GM18505 (cell line): ENCODE results near the gene GNPTG.

Experiments
- ATAC-seq: cut with Tn5 transposase; IDR thresholded peaks from one replicate; pipeline ENCODE4 v1.9.1; 2021; ENCODE audit not compliant: unreplicated experiment
- POLR2A ChIP-seq: IDR thresholded peaks from 4 replicates; pipeline ENCODE4 v1.6.1; 2011; ENCODE audit warnings: borderline replicate concordance; ENCODE audit not compliant: insufficient read depth, insufficient read length; ENCODE audit errors: extremely low read depth

The GNPTG gene

DNA sequence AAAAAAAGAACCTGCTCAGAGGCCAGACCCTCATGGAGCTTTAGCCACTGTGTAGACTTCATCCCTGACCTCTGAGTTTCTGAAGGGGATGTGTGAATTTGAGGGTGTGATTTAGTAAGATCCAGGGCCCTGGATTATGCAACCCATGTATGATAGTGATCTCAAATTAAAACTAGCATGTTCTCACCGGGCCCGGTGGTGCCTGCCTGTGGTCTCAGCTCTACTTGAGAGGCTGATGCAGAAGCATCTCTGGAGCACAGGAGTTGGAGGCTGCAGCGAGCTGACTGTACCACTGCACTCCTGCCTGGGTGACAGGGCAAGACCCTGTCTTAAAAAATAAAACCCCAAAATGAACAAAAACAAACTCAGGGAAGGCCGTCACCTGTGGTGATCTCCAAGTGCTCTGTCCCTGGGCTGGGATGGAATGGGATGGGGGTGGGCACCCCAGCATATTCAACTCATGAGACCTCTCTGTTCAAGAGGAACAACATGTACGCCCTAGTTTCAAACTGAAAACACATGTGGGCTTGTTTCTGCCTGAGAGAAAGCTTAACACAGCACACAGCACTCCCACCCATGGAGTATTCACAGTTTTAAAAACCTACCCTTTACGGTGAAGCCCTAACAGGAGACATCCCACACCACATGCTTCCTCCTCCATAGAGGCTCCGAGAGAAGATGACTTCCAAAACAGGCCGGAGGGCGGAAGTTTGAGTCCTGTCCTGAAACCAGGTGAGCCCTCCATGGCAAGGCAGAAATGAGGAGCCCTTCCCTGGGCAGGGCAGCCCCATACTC lies 30.1 kb downstream of the GNPTG start:
- no peak for TF ChIP-seq POLR2A
- ATAC-seq, result no peak

- no peak for ATAC-seq
- TF ChIP-seq POLR2A, result no peak
Measured at GRCh38 chr16:1383556-1383955, 31.8 kb downstream of the GNPTG start.

DNA sequence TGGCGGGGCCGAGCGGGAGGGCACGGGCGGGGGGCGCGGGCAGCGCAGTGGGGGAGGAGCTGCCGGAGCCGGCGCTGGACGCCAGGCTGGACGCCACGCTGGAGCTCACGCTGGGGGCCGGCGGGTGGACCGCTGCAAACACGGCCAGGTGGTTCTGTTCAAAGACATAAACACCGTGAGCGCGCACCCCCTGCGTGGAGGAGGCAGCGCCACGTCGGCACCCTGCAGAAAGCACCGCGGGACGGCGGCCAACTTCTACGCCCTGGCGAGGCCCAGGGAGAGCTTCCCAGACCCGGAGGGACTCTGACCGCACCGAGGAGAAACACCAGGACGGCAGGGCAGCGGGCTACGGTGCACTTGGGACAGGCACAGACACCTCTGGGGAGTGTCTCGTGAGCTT lies 33.5 kb downstream of the GNPTG start:
- no peak for TF ChIP-seq POLR2A
- ATAC-seq, result no peak

GRCh38 chr16:1387331-1387730 lies 35.6 kb downstream of the GNPTG start:
- no peak for ATAC-seq
- TF ChIP-seq POLR2A, result no peak

DNA sequence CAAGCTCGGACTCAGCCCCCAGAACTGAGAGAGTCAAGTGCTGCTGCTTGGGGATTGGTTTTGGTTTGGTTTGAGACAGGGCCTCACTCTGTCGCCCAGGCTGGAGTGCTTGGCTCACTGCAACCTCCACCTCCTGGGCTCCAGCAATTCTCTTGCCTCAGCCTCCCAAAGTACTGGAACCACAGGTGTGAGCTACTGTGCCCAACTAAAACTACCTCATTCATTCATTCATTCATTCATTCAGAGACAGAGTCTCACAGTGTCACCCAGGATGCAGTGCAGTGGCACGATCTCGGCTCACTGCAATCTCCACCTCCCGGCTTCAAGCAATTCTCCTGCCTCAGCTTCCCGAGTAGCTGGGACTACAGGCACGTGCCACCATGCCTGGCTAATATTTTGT lies 38.0 kb downstream of the GNPTG start:
- no peak for TF ChIP-seq POLR2A
- no peak for ATAC-seq

- no peak for ATAC-seq
- TF ChIP-seq POLR2A, result no peak
Measured at GRCh38 chr16:1390239-1390779, 38.6 kb downstream of the GNPTG start.

DNA sequence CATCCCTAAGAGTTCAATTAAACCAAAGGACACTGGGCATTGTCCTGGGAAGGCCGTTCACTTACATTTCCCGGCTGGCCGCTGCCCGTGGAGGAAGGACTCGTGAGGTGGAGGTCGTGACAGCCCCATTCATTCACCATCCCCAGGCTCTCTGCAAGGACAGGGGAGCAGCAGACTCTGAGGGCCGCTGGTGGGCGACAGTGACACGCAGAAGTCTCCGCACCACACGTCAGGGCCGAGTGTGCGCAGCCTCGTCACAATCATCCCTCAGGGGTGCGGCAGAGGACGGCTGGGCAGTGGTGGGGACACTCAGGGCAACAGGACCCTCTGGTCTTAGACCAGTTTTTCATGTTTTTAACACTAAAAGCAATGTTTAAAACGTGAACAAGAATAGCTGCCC lies 41.1 kb downstream of the GNPTG start:
- TF ChIP-seq POLR2A, result no peak
- no peak for ATAC-seq

- ATAC-seq, result no peak
- TF ChIP-seq POLR2A, result no peak
Measured at GRCh38 chr16:1393613-1394176, 42.0 kb downstream of the GNPTG start.

DNA sequence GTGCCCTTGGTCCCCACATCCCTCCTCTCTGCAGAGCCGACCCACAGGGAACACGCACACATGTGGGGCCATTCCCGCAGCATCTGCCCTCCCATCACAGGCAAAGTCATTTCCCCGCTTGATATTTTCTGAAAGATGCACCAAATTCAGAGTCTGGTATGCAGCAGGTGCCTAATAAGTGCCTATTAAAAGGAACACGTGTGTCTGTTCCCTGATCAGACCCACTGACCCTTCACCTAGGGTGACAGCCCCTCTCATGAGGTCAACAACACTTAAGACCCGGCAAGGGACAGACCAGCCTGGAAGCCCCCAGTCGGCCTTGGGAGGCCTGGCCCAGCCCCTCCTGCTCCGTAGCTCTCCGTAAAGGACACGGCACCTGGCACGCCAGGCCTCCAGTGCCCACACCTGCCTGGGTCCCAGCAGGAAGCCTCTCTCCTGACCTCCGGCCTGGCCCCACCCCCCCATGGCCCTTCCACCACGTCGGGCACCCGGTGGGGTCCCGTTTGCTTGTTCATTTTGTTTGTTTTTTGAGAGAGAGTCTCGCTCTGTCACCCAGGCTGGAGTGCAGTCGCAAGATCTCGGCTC lies 42.7 kb downstream of the GNPTG start:
- no peak for ATAC-seq
- TF ChIP-seq POLR2A, result no peak

DNA sequence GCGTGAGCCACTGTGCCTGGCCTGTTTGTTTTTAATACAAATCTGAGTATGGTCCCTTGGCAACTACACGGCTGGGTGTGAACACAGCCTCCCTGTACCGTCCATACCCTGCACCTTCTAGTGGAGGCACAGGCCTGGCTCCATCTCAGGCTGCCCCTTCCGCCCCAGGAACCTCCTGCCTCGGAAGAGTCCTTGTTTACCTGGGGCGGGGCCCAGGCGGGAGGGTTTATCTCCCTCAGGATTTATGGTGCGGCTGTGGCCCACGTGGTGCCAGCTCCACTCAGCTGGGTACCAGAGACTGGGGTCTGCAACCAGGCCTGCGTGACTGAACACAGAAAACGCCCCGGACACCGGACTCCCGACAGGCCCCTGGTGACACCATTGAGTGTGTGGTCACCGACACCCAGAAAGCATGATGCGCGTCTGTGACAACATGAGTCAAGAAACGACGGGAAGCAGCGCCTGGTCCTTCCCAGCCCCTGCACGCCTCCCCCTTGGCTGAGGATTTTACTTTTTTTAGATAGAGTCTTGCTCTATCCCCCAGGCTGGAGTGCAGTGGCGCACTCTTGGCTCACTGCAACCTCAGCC lies 43.8 kb downstream of the GNPTG start:
- no peak for ATAC-seq

GRCh38 chr16:1397779-1398178 lies 46.0 kb downstream of the GNPTG start:
- no peak for TF ChIP-seq POLR2A
- ATAC-seq, result no peak

More for the DNA sequence above, 43.8 kb downstream of the GNPTG start:
- no peak for TF ChIP-seq POLR2A

DNA sequence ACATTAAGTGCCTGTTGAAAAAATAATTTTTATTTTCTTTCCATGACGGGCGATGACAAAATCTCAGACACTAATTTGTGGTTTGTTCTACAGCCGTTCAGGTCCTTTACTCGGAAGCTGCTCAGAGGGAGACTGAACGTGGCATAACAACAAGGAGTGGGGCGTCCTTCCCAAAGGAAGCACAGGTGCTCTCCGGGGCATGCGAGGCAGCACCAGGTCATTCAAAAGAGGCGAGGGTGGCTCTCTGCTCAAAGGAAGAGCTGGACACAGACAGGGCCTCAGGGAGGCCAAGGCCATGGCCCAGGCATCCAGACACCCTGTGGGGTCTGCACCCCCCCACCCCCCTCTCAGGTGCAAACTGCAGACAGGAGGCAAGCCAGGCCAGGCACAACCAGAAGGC lies 46.6 kb downstream of the GNPTG start:
- ATAC-seq, result no peak
- TF ChIP-seq POLR2A, result no peak

DNA sequence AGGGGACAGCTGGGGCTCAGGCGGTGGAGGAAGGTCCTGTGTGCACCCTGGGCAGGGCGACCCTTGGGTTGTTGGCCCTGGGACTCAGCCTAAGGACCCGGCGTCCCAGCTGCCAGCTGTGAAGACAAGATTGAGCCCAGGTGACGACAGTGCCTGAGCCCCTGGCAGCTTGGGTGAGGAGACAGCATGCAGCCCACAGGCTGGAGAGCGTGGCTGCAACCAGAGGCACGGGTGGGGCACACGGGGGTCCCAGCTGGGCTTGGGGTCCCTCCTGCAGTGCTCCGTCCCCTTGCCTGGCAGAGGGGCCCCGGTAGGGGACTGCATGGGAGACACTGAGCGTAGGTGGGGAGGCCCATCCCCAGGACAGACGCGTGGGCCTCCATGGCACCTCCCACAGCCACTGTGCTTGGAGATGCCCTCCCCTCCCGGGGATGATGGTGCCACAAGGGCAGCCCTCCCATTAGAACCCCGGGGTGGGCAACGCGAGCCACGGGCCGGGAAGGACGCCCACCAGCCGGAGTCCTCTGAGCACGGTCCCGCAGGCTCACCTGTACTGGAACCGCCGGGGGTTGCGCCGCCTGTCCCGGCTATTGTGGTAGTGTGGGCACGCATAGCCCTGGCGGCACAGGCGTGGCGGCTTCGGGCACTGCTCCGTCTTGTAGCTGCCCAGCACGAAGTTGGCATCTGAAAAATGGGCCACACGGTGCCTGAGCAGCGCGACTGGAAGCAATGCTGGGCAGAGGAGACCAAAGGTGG lies 47.3 kb downstream of the GNPTG start:
- TF ChIP-seq POLR2A, result no peak
- no peak for ATAC-seq
